Astrocyte of the cerebellum (primary cell): ENCODE measurements around the gene PCYT2.

ENCODE experiments used
- DNase-seq: peaks from one replicate; pipeline ENCODE4 v3.0.0-alpha.2; 2011; ENCODE audit warnings: low read depth
- H3K4me3 ChIP-seq: 2 replicates; pipeline ENCODE4 v1.5.1; 2011; ENCODE audit warnings: mild to moderate bottlenecking, low read depth, low read length, moderate library complexity
- CTCF ChIP-seq: IDR thresholded peaks from 2 replicates; pipeline ENCODE4 v1.5.1; 2012; ENCODE audit warnings: low read length, low read depth, moderate library complexity, mild to moderate bottlenecking; ENCODE audit errors: missing control alignments
- in situ Hi-C: cut with HindIII; loops from 2 replicates; pipeline ENCODE4 v1.10.0; 2017; ENCODE audit warnings: low sequenced_read_pairs

PCYT2 gene

GRCh38 chr17:81941484-81942166, 30.4 kb upstream of the PCYT2 start:
- no peak overlapping the region for H3K4me3 ChIP-seq
- in situ Hi-C loops: no loop called here
- no peak for DNase-seq
- TF ChIP-seq CTCF: no peak

GRCh38 chr17:81940538-81941483, 29.6 kb upstream of the PCYT2 start:
- no peak for TF ChIP-seq CTCF
- no peak for DNase-seq
- H3K4me3 ChIP-seq: no peak overlapping the region
- in situ Hi-C loops: no loop called here

GRCh38 chr17:81939881-81940385, 28.7 kb upstream of the PCYT2 start:
- no peak for TF ChIP-seq CTCF
- in situ Hi-C loops: no loop called here
- DNase-seq: no peak
- H3K4me3 ChIP-seq: no peak overlapping the region

- DNase-seq: no peak
- TF ChIP-seq CTCF: no peak
- no peak overlapping the region for H3K4me3 ChIP-seq
- in situ Hi-C loops: no loop called here
These were observed 28.0 kb upstream of the PCYT2 start for GRCh38 chr17:81939218-81939617.

- H3K4me3 ChIP-seq: peak overlapping the region; percentile 85
- in situ Hi-C loops: no loop called here
- TF ChIP-seq CTCF: no peak
- DNase-seq: no peak
These were observed 24.5 kb upstream of the PCYT2 start for GRCh38 chr17:81935709-81936084.

GRCh38 chr17:81934850-81935708, 23.9 kb upstream of the PCYT2 start:
- no peak overlapping the region for H3K4me3 ChIP-seq
- TF ChIP-seq CTCF: no peak
- in situ Hi-C loops: no loop called here
- DNase-seq: no peak
